HEK293 (cell line): ENCODE measurements around the gene HGFAC.

Source experiments
- CTCF ChIA-PET: fragments of 350-600 bp; formaldehyde crosslinking; extraction: SDS; loops from one replicate; lab custom pipeline; 2021; ENCODE audit warnings: antibody characterized with exemption; lab: Yijun Ruan, JAX
- POLR2A ChIA-PET: fragments of 300-600 bp; formaldehyde crosslinking; extraction: SDS; loops from one replicate; lab custom pipeline; 2020; ENCODE audit warnings: antibody characterized with exemption, inconsistent platforms; lab: Yijun Ruan, JAX
- H3K27ac ChIP-seq: fragments of 200-500 bp; sonication (Bioruptor generic); 2 replicates; pipeline ENCODE4 v1.5.1; 2014; ENCODE audit warnings: low read depth, low read length, control low read depth, inconsistent platforms; ENCODE audit errors: extremely low read depth
- H3K36me3 ChIP-seq, 2 experiments: fragments of 200-500 bp in 1 of 2; sonication (Bioruptor generic) in 1 of 2; 1 replicate in 1 of 2; 2 replicates in 1 of 2; pipeline ENCODE4 v1.5.1; 2014 to 2017; ENCODE audit warnings: inconsistent platforms in 2 of 2, low read length in 2 of 2; ENCODE audit not compliant: control insufficient read depth in 2 of 2, insufficient read depth in 1 of 2
- H3K4me1 ChIP-seq: fragments of 200-500 bp; sonication (Bioruptor generic); 2 replicates; pipeline ENCODE4 v1.5.1; 2014; ENCODE audit warnings: mild to moderate bottlenecking, low read length, inconsistent platforms; ENCODE audit not compliant: control insufficient read depth, insufficient read depth
- H3K4me3 ChIP-seq: 2 replicates; pipeline ENCODE4 v1.5.1; 2011; ENCODE audit warnings: low read depth, mild to moderate bottlenecking, control low read depth, low read length, moderate library complexity
- H3K9me3 ChIP-seq: fragments of 200-500 bp; sonication (Bioruptor generic); 2 replicates; pipeline ENCODE4 v1.5.1; 2014; ENCODE audit warnings: low read depth, low read length, inconsistent platforms; ENCODE audit not compliant: control insufficient read depth, insufficient read depth
- INSM2 ChIP-seq: fragments of 450-650 bp; formaldehyde crosslinking; IDR thresholded peaks from 2 replicates; pipeline ENCODE4 v1.5.1; 2016; ENCODE audit warnings: missing biosample characterization, missing genetic modification characterization
- OSR2 ChIP-seq: fragments of 450-650 bp; formaldehyde crosslinking; IDR thresholded peaks from 2 replicates; pipeline ENCODE4 v1.5.1; 2016; ENCODE audit warnings: missing biosample characterization, missing genetic modification characterization
- PRDM10 ChIP-seq: fragments of 450-650 bp; formaldehyde crosslinking; IDR thresholded peaks from 2 replicates; pipeline ENCODE4 v1.5.1; 2016; ENCODE audit warnings: missing biosample characterization, missing genetic modification characterization
- TCF7L2 ChIP-seq: IDR thresholded peaks from 2 replicates; pipeline ENCODE4 v1.6.1; 2011; ENCODE audit warnings: low read depth, mild to moderate bottlenecking, inconsistent platforms, low read length, moderate library complexity, borderline replicate concordance
- ZBTB10 ChIP-seq: fragments of 450-650 bp; formaldehyde crosslinking; IDR thresholded peaks from 2 replicates; pipeline ENCODE4 v1.5.1; 2016; ENCODE audit warnings: missing biosample characterization, missing genetic modification characterization
- ZBTB8A ChIP-seq: fragments of 450-650 bp; formaldehyde crosslinking; IDR thresholded peaks from 2 replicates; pipeline ENCODE4 v1.5.1; 2016; ENCODE audit warnings: missing biosample characterization, missing genetic modification characterization
- ZNF169 ChIP-seq: fragments of 450-650 bp; formaldehyde crosslinking; IDR thresholded peaks from 2 replicates; pipeline ENCODE4 v1.5.1; 2016; ENCODE audit warnings: missing biosample characterization, missing genetic modification characterization
- ZNF211 ChIP-seq: fragments of 450-650 bp; formaldehyde crosslinking; IDR thresholded peaks from 2 replicates; pipeline ENCODE4 v1.5.1; 2016; ENCODE audit warnings: low read depth, missing biosample characterization, missing genetic modification characterization
- ZNF280C ChIP-seq: fragments of 450-650 bp; formaldehyde crosslinking; IDR thresholded peaks from 2 replicates; pipeline ENCODE4 v1.5.1; 2016; ENCODE audit warnings: missing biosample characterization, missing genetic modification characterization
- ZNF280D ChIP-seq: fragments of 450-650 bp; formaldehyde crosslinking; IDR thresholded peaks from 2 replicates; pipeline ENCODE4 v1.5.1; 2016; ENCODE audit warnings: missing biosample characterization, missing genetic modification characterization
- ZNF302 ChIP-seq: fragments of 450-650 bp; formaldehyde crosslinking; IDR thresholded peaks from 2 replicates; pipeline ENCODE4 v1.5.1; 2016; ENCODE audit warnings: missing biosample characterization, missing genetic modification characterization, low read depth
- ZNF324 ChIP-seq: fragments of 450-650 bp; formaldehyde crosslinking; IDR thresholded peaks from 2 replicates; pipeline ENCODE4 v1.5.1; 2016; ENCODE audit warnings: missing biosample characterization, missing genetic modification characterization
- ZNF335 ChIP-seq: fragments of 450-650 bp; formaldehyde crosslinking; conservative IDR thresholded peaks from 2 replicates; pipeline ENCODE4 v1.5.1; 2016; ENCODE audit warnings: missing biosample characterization, missing genetic modification characterization
- ZNF350 ChIP-seq: fragments of 450-650 bp; formaldehyde crosslinking; IDR thresholded peaks from 2 replicates; pipeline ENCODE4 v1.5.0; 2017; ENCODE audit warnings: missing biosample characterization, mild to moderate bottlenecking, missing genetic modification characterization
- ZNF529 ChIP-seq: fragments of 450-650 bp; formaldehyde crosslinking; IDR thresholded peaks from 2 replicates; pipeline ENCODE4 v1.5.1; 2017; ENCODE audit warnings: missing genetic modification characterization, missing biosample characterization; ENCODE audit not compliant: insufficient replicate concordance
- ZNF544 ChIP-seq: fragments of 450-650 bp; formaldehyde crosslinking; IDR thresholded peaks from 2 replicates; pipeline ENCODE4 v1.5.0; 2017; ENCODE audit warnings: missing biosample characterization, missing genetic modification characterization
- ZNF561 ChIP-seq: fragments of 450-650 bp; IDR thresholded peaks from 2 replicates; pipeline ENCODE4 v1.5.1; 2018; ENCODE audit warnings: missing biosample characterization, missing genetic modification characterization, borderline replicate concordance
- ZNF580 ChIP-seq: fragments of 450-650 bp; formaldehyde crosslinking; IDR thresholded peaks from 2 replicates; pipeline ENCODE4 v1.5.1; 2016; ENCODE audit warnings: missing biosample characterization, missing genetic modification characterization
- ZNF585B ChIP-seq: fragments of 450-650 bp; formaldehyde crosslinking; IDR thresholded peaks from 2 replicates; pipeline ENCODE4 v1.5.1; 2016; ENCODE audit warnings: missing biosample characterization, missing genetic modification characterization
- ZNF596 ChIP-seq: fragments of 450-650 bp; IDR thresholded peaks from 2 replicates; pipeline ENCODE4 v1.5.0; 2018; ENCODE audit warnings: missing biosample characterization, mild to moderate bottlenecking, missing genetic modification characterization, moderate library complexity
- ZNF610 ChIP-seq: fragments of 450-650 bp; formaldehyde crosslinking; IDR thresholded peaks from 2 replicates; pipeline ENCODE4 v1.5.1; 2016; ENCODE audit warnings: missing biosample characterization, missing genetic modification characterization, borderline replicate concordance
- ZNF76 ChIP-seq: fragments of 450-650 bp; formaldehyde crosslinking; IDR thresholded peaks from 2 replicates; pipeline ENCODE4; 2016; ENCODE audit warnings: low read depth, missing biosample characterization, missing genetic modification characterization, borderline replicate concordance

HGFAC gene

GRCh38 chr4:3396600-3396999, 45.2 kb upstream of the HGFAC start:
- H3K27ac ChIP-seq, result no peak overlapping the region
- ChIA-PET POLR2A (no interaction called here), CTCF (no interaction called here)
- H3K4me1 ChIP-seq, result no peaks in the 10 kb centered on the region
- H3K4me3 ChIP-seq, result no peak overlapping the region
- no peaks in the 10 kb centered on the region for H3K36me3 ChIP-seq
- no peaks in the 10 kb centered on the region for H3K9me3 ChIP-seq
- no peak for TF ChIP-seq ZNF302 (tag by site-specific recombination)
- TF ChIP-seq OSR2 (tag by site-specific recombination), result no peak
- no peak for TF ChIP-seq ZNF610 (tag by site-specific recombination)
- TF ChIP-seq ZBTB8A (tag by site-specific recombination), result no peak
- TF ChIP-seq ZNF529 (tag by site-specific recombination), result no peak
- no peak for TF ChIP-seq ZNF324 (tag by site-specific recombination)
- TF ChIP-seq ZNF280D (tag by site-specific recombination), result no peak
- no peak for TF ChIP-seq ZNF561 (tag by site-specific recombination)
- no peak for TF ChIP-seq ZNF580

GRCh38 chr4:3397128-3397527, 44.6 kb upstream of the HGFAC start:
- Histone ChIP-seq H3K4me3 (no peak overlapping the region), H3K36me3 (no peaks in the 10 kb centered on the region), H3K27ac (no peak overlapping the region), H3K9me3 (no peaks in the 10 kb centered on the region), H3K4me1 (no peaks in the 10 kb centered on the region)
- CTCF ChIA-PET, result no interaction called here
- POLR2A ChIA-PET, result no interaction called here
- TF ChIP-seq PRDM10 (no peak), ZNF585B (tag by site-specific recombination) (no peak), ZNF76 (tag by site-specific recombination) (no peak), INSM2 (tag by site-specific recombination) (no peak), ZBTB10 (tag by site-specific recombination) (no peak), ZNF169 (tag by site-specific recombination) (no peak), ZNF280C (tag by site-specific recombination) (no peak), ZNF335 (tag by site-specific recombination) (no peak), ZNF596 (tag by site-specific recombination) (no peak), ZNF211 (tag by site-specific recombination) (no peak), ZNF544 (tag by site-specific recombination) (no peak), TCF7L2 (no peak), ZNF350 (tag by site-specific recombination) (no peak)
